SK-N-SH treated with all-trans-retinoic acid at 6 μM for 48 hours (cell line): ENCODE data around the gene RFX3.

Experiments
- ARNTL ChIP-seq: fragments of 450-650 bp; formaldehyde crosslinking; IDR thresholded peaks from 2 replicates; pipeline ENCODE4 v1.5.0; 2020; ENCODE audit warnings: low read depth, mild to moderate bottlenecking, moderate library complexity, borderline replicate concordance
- CREB5 ChIP-seq: fragments of 250-450 bp; sonication (Bioruptor Pico); IDR thresholded peaks from 2 replicates; pipeline ENCODE4 v1.5.1; 2020; ENCODE audit warnings: low read depth, mild to moderate bottlenecking, moderate library complexity
- ISL1 ChIP-seq: fragments of 250-450 bp; sonication (Bioruptor Pico); IDR thresholded peaks from 2 replicates; pipeline ENCODE4 v2.1.2; 2022; ENCODE audit warnings: mild to moderate bottlenecking, moderate library complexity
- PATZ1 ChIP-seq: fragments of 250-450 bp; sonication (Bioruptor Pico); IDR thresholded peaks from 2 replicates; pipeline ENCODE4 v1.8.0; 2020; ENCODE audit warnings: mild to moderate bottlenecking, moderate library complexity, borderline replicate concordance
- PPARA ChIP-seq: fragments of 250-450 bp; sonication (Bioruptor Pico); IDR thresholded peaks from 2 replicates; pipeline ENCODE4 v1.5.0; 2020; ENCODE audit warnings: mild to moderate bottlenecking, borderline replicate concordance
- RARB ChIP-seq: fragments of 250-450 bp; sonication (Bioruptor Pico); IDR thresholded peaks from 2 replicates; pipeline ENCODE4 v1.8.0; 2021; ENCODE audit warnings: mild to moderate bottlenecking, moderate library complexity
- TCF4 ChIP-seq: fragments of 250-450 bp; sonication (Bioruptor Pico); IDR thresholded peaks from 2 replicates; pipeline ENCODE4 v1.8.0; 2021; ENCODE audit warnings: mild to moderate bottlenecking, moderate library complexity, borderline replicate concordance
- TSHZ2 ChIP-seq: fragments of 250-450 bp; sonication (Bioruptor Pico); IDR thresholded peaks from 2 replicates; pipeline ENCODE4 v1.5.0; 2020; ENCODE audit warnings: mild to moderate bottlenecking, moderate library complexity
- ZC3H10 ChIP-seq: fragments of 250-450 bp; sonication (Bioruptor Pico); IDR thresholded peaks from 2 replicates; pipeline ENCODE4 v1.5.1; 2021; ENCODE audit warnings: mild to moderate bottlenecking, moderate library complexity
- ZFP30 ChIP-seq: fragments of 450-650 bp; formaldehyde crosslinking; IDR thresholded peaks from 2 replicates; pipeline ENCODE4 v1.5.0; 2022; ENCODE audit warnings: mild to moderate bottlenecking, moderate library complexity
- ZNF565 ChIP-seq: fragments of 450-650 bp; formaldehyde crosslinking; conservative IDR thresholded peaks from 2 replicates; pipeline ENCODE4 v1.5.0; 2020; ENCODE audit warnings: low read depth, mild to moderate bottlenecking, moderate library complexity
- ZNF8 ChIP-seq: fragments of 450-650 bp; formaldehyde crosslinking; IDR thresholded peaks from 2 replicates; pipeline ENCODE4 v1.5.0; 2020; ENCODE audit warnings: mild to moderate bottlenecking, moderate library complexity

GRCh38 chr9:3239240-3239639, 286.6 kb downstream of the RFX3 start:
- no peak for TF ChIP-seq TSHZ2 (CRISPR knock-in tag)
- TF ChIP-seq TCF4: no peak
- no peak for TF ChIP-seq ZNF8 (CRISPR knock-in tag)
- TF ChIP-seq ISL1: no peak
- TF ChIP-seq RARB (CRISPR knock-in tag): no peak
- no peak for TF ChIP-seq ZNF565
- no peak for TF ChIP-seq ZC3H10
- TF ChIP-seq PATZ1: no peak
- no peak for TF ChIP-seq CREB5 (CRISPR knock-in tag)
- TF ChIP-seq ZFP30: no peak
- no peak for TF ChIP-seq ARNTL (CRISPR knock-in tag)
- no peak for TF ChIP-seq PPARA (CRISPR knock-in tag)
